ENCODE data around the gene PTPN14. TPM values are rescaled to one million over a fixed set of nuclear protein-coding genes. Genes with fewer than 3 reads are reported as not detected.
A peak's percentile ranks its signal among the peaks of the same experiment; 100 is the strongest.

Gene PTPN14
- total and polyA plus RNA-seq, 2 of the 8 experiments (the other 6 are each of a cell fraction or from before 2014, with no cell fraction given): 14.4 to 93.6 TPM

DNA sequence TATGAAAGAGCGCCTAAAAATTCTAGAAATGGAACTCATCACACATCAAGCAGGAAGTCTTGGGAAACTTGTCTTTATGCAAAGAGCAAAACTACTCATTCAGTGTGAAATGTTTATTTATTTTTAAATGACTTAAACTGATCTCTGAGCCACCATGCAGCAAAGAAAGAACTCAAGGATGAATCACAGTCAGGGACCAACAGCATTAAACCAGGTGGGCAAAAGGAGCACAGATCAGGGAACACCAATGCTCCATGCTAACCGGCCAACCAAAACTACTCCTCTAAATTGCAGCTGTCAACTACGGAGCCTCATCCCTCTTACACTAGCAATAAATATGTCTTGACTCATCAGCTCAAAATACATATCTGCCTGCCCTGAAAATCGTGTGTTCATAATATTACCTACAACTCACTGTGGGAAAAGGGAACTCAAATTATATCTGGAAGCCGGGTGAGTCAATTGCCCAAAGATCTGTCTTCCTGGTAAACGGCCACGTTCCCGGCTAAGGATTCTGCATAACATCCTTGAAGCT is 129.2 kb downstream of the PTPN14 start:
- no peak overlapping the region for H4K8ac ChIP-seq (ENCODE audit: extremely low read depth, insufficient read depth, low read length)
- no peak overlapping the region for H2BK15ac ChIP-seq (ENCODE audit: low read length)
- no peaks in the 10 kb centered on the region for H3K23me2 ChIP-seq (ENCODE audit: low read depth, low read length)
- ChIA-PET CTCF (ENCODE audit: partially characterized antibody) (interaction anchor here (1.0 to 1.8 kb wide), 4 partner anchors 29 to 90 kb away, joined by 3 to 7 read pairs (median 4); no protein-coding TSS in a partner anchor), POLR2A (ENCODE audit: partially characterized antibody) (interaction anchor here (0.9 to 2.0 kb wide), 5 partner anchors 8 to 38 kb away, joined by 3 to 5 read pairs (median 3); no protein-coding TSS in a partner anchor)
- H2BK5ac ChIP-seq (ENCODE audit: low read depth, low read length): no peak overlapping the region
- WGBS, 2 experiments (ENCODE audit: extremely low coverage in 1 of 2, insufficient coverage in 1 of 2, insufficient read length in 1 of 2, insufficient replicate concordance in 2 of 2, low coverage in 1 of 2, low lambda C conversion rate in 2 of 2, missing lambda C conversion rate in 1 of 2): 90% methylated on average over 7 of the region's 8 CpGs; no CpG with 5 or more reads in 1 of the 2 experiments
- no peaks in the 10 kb centered on the region for H3K36me3 ChIP-seq (ENCODE audit: control insufficient read depth in 2 of 4, insufficient read depth in 4 of 4, low read length in 3 of 4)
- FAIRE-seq (no peak), DNase-seq (ENCODE audit: low read depth in 1 of 2, low spot score in 2 of 2) (no peak)
- no peak overlapping the region for H3K23ac ChIP-seq (ENCODE audit: insufficient read length)
- H4K91ac ChIP-seq (replicated peaks; ENCODE audit: insufficient read length, low read length): no peak overlapping the region
- no peak overlapping the region for H3K4me2 ChIP-seq (ENCODE audit: insufficient read depth in 1 of 2, low read depth in 2 of 2, low read length in 2 of 2)
- H4K5ac ChIP-seq (ENCODE audit: insufficient read length, low read depth, low read length): no peak overlapping the region
- H3K18ac ChIP-seq (ENCODE audit: extremely low read depth, low read length): no peak overlapping the region
- no peaks in the 10 kb centered on the region for H3K27me3 ChIP-seq (replicated peaks in 1 of 4; ENCODE audit: control insufficient read depth in 3 of 4, extremely low read depth in 1 of 4, insufficient read depth in 3 of 4, low read length in 3 of 4)
- H3K27ac ChIP-seq (ENCODE audit: low read depth, low read length): no peak overlapping the region
- no peaks in the 10 kb centered on the region for H3K9me3 ChIP-seq (ENCODE audit: insufficient read depth in 2 of 2, low read depth in 1 of 2, low read length in 1 of 2)
- H3K9ac ChIP-seq (replicated peaks in 1 of 4; ENCODE audit: extremely low read depth in 1 of 4, low read depth in 3 of 4, low read length in 3 of 4): no peak overlapping the region
- H2AFZ ChIP-seq (ENCODE audit: low read length): no peak overlapping the region
- no peak overlapping the region for H2BK120ac ChIP-seq (replicated peaks; ENCODE audit: low read depth, low read length)
- peak overlapping the region; percentile 84; the same call in 1 of the 2 replicates for H2AK5ac ChIP-seq (ENCODE audit: low read depth, low read length)
- peaks cover 0 to 31% of the 10 kb centered on the region in 2 experiments; a peak in 2 of 4 replicates for H3K79me2 ChIP-seq (ENCODE audit: control insufficient read depth in 1 of 2, insufficient read depth in 2 of 2, low read length in 2 of 2)
- H2BK20ac ChIP-seq (ENCODE audit: low read length): no peak overlapping the region
- no peak overlapping the region for H3K4me3 ChIP-seq (ENCODE audit: extremely low read depth in 1 of 4, insufficient read depth in 2 of 4, low read depth in 3 of 4, low read length in 4 of 4)
- H3K4ac ChIP-seq (replicated peaks; ENCODE audit: insufficient read length, low read depth, low read length): no peak overlapping the region
- H3K14ac ChIP-seq (ENCODE audit: insufficient read length): no peak overlapping the region
- peaks cover 2% of the 10 kb centered on the region; the same call in 1 of the 2 replicates for H3K79me1 ChIP-seq (ENCODE audit: low read depth, low read length)
- H2BK12ac ChIP-seq (ENCODE audit: low read depth, low read length): 0 out of 2 replicates have a peak overlapping the region, but pooled peaks have one; percentile 32
- H3K56ac ChIP-seq (replicated peaks; ENCODE audit: insufficient read length, low read depth, low read length): no peak overlapping the region
- peaks cover 2 to 9% (median 4%) of the 10 kb centered on the region in 4 experiments; a peak in 4 of 7 replicates for H3K4me1 ChIP-seq (replicated peaks in 1 of 4; ENCODE audit: control insufficient read depth in 3 of 4, insufficient read depth in 4 of 4, low read length in 3 of 4)
- no peaks in the 10 kb centered on the region for H4K20me1 ChIP-seq (replicated peaks in 1 of 2; ENCODE audit: control insufficient read depth in 1 of 2, insufficient read depth in 2 of 2, low read length in 2 of 2)
- TF ChIP-seq TEAD4 (IDR thresholded peaks at IDR 0.05; ENCODE audit: low read depth, low read length) (no peak), POLR2A (IDR thresholded peaks at IDR 0.05; ENCODE audit: control extremely low read depth in 1 of 2, low read depth in 2 of 2, low read length in 2 of 2) (no peak)
